K562 (cell line): ENCODE measurements around the gene MMS22L. TPM values are rescaled to one million over a fixed set of nuclear protein-coding genes. Genes with fewer than 3 reads are reported as not detected.

Experiments used
- ATAC-seq: fragments of 200-7000 bp; cut with Tn5 transposase; 3 replicates; pipeline ENCODE4 v1.9.1; 2020; ENCODE audit warnings: moderate library complexity
- BruUV-seq: library from RNA; stranded (reverse); fragments of 400-500 nt; replicated peaks from 2 replicates; lab custom pipeline; 2021; lab: Mats Ljungman, UMichigan
- CTCF ChIA-PET: fragments of 300-600 bp; formaldehyde crosslinking; extraction: SDS; loops from one replicate; lab custom pipeline; 2021; ENCODE audit warnings: low intra/inter-chr PET ratio; lab: Yijun Ruan, JAX
- POLR2A ChIA-PET: fragments of 300-600, 350-650 bp; sonication (Branson Sonifier 250); formaldehyde crosslinking; extraction: SDS; loops from one replicate; lab custom pipeline; 2021; ENCODE audit warnings: antibody characterized with exemption, inconsistent platforms; lab: Yijun Ruan, JAX
- DNase-seq, 4 experiments: peaks; one replicate each; pipeline versions ENCODE4 v3.0.0 to v3.0.0-alpha.2; 2011 to 2018; ENCODE audit warnings: low spot score in 3 of 4, mixed read lengths in 3 of 4; ENCODE audit errors: extremely low read depth in 1 of 4
- FAIRE-seq: peaks from 2 replicates; lab custom pipeline; 2011; peaks lifted over from hg19 to GRCh38; lab: Jason Lieb, UNC
- H2AFZ ChIP-seq: 2 replicates; pipeline ENCODE4 v1.6.0; 2011; ENCODE audit warnings: low read depth, low read length, control low read depth, inconsistent platforms
- H3K27ac ChIP-seq: fragments of 200-600 bp; 3 replicates; pipeline ENCODE4 v1.8.0; 2011; ENCODE audit warnings: low read depth, mild to moderate bottlenecking, control low read depth, inconsistent platforms, low read length, moderate library complexity, mixed read lengths; ENCODE audit errors: extremely low read depth
- H3K27me3 ChIP-seq, 2 experiments: fragments of 300-600 bp in 1 of 2; 2 replicates in 1 of 2; 3 replicates in 1 of 2; pipeline versions ENCODE4 v1.6.0 to v1.8.0; 2011; ENCODE audit warnings: inconsistent platforms in 2 of 2, low read length in 2 of 2, mild to moderate bottlenecking in 1 of 2, mixed read lengths in 1 of 2, moderate library complexity in 1 of 2; ENCODE audit not compliant: control insufficient read depth in 2 of 2, insufficient read depth in 2 of 2
- H3K36me3 ChIP-seq: fragments of 300-600 bp; 3 replicates; pipeline ENCODE4 v1.8.0; 2011; ENCODE audit warnings: mild to moderate bottlenecking, low read length, inconsistent platforms; ENCODE audit not compliant: control insufficient read depth, insufficient read depth
- H3K4me1 ChIP-seq, 2 experiments: fragments of 200-600 bp in 1 of 2; replicated peaks in 1 of 2; 2 replicates in 1 of 2; 3 replicates in 1 of 2; pipeline versions ENCODE4 v1.5.1 to v1.8.0; 2011; ENCODE audit warnings: inconsistent platforms in 2 of 2, low read length in 2 of 2, mild to moderate bottlenecking in 1 of 2, mixed read lengths in 1 of 2, moderate library complexity in 1 of 2; ENCODE audit not compliant: control insufficient read depth in 2 of 2, insufficient read depth in 2 of 2
- H3K4me2 ChIP-seq: 2 replicates; pipeline ENCODE4 v1.6.1; 2011; ENCODE audit warnings: low read length, control low read depth, inconsistent platforms, mixed read lengths; ENCODE audit not compliant: insufficient read depth
- H3K4me3 ChIP-seq: fragments of 200-600 bp; sonication (generic), shearing (Covaris generic); 2 replicates; pipeline ENCODE4 v1.5.1; 2016; ENCODE audit warnings: control low read depth, inconsistent platforms
- H3K79me2 ChIP-seq: fragments of 200-600 bp; 3 replicates; pipeline ENCODE4 v1.8.0; 2011; ENCODE audit warnings: low read length, inconsistent platforms; ENCODE audit not compliant: control insufficient read depth, insufficient read depth
- H3K9ac ChIP-seq, 2 experiments: 2 replicates each; pipeline versions ENCODE4 v1.6.0 to v1.6.1; 2011; ENCODE audit warnings: low read depth in 2 of 2, low read length in 2 of 2, control low read depth in 1 of 2, inconsistent platforms in 1 of 2, mild to moderate bottlenecking in 1 of 2, mixed read lengths in 1 of 2; ENCODE audit not compliant: insufficient read depth in 1 of 2
- H3K9me1 ChIP-seq: one replicate; pipeline ENCODE4 v1.6.0; 2011; ENCODE audit warnings: inconsistent platforms, mild to moderate bottlenecking, low read length, moderate library complexity; ENCODE audit not compliant: control insufficient read depth, insufficient read depth
- H3K9me3 ChIP-seq: replicated peaks from 2 replicates; pipeline ENCODE4 v1.5.1; 2011; ENCODE audit warnings: low read depth, low read length, inconsistent platforms; ENCODE audit not compliant: control insufficient read depth, insufficient read depth
- H4K20me1 ChIP-seq: replicated peaks from 2 replicates; pipeline ENCODE4 v1.6.1; 2011; ENCODE audit warnings: low read length, inconsistent platforms, mixed read lengths; ENCODE audit not compliant: control insufficient read depth, insufficient read depth
- ARID1B ChIP-seq: fragments of 450-650 bp; IDR thresholded peaks from 2 replicates; pipeline ENCODE4 v1.6.1; 2016; ENCODE audit warnings: antibody characterized with exemption, mild to moderate bottlenecking, inconsistent platforms
- BRD4 ChIP-seq: fragments of 200-600 bp; sonication (generic); IDR thresholded peaks from 2 replicates; pipeline ENCODE4 v1.6.1; 2017; ENCODE audit warnings: inconsistent platforms
- CBFB ChIP-seq: sonication (generic); formaldehyde crosslinking; IDR thresholded peaks from 2 replicates; pipeline ENCODE4 v1.4.0; 2020; ENCODE audit warnings: mild to moderate bottlenecking, missing genetic modification reagents
- CC2D1A ChIP-seq: fragments of 450-650 bp; IDR thresholded peaks from 2 replicates; pipeline ENCODE4 v1.6.1; 2017; ENCODE audit warnings: mild to moderate bottlenecking
- IRF2 ChIP-seq: sonication (generic); formaldehyde crosslinking; IDR thresholded peaks from 2 replicates; pipeline ENCODE4 v1.8.1; 2022; ENCODE audit warnings: mild to moderate bottlenecking, missing genetic modification reagents
- MAFK ChIP-seq: IDR thresholded peaks from 2 replicates; pipeline ENCODE4 v1.6.1; 2011; ENCODE audit warnings: low read length, improper control_type of control experiment
- ZNF311 ChIP-seq: fragments of 250-450 bp; sonication (Bioruptor Pico); IDR thresholded peaks from 2 replicates; pipeline ENCODE4 v1.4.0; 2020; ENCODE audit warnings: mild to moderate bottlenecking, moderate library complexity
- ZNF316 ChIP-seq: fragments of 450-650 bp; IDR thresholded peaks from 2 replicates; pipeline ENCODE4 v1.6.1; 2016
- WGBS: fragments of 100-300 bp; shearing (Covaris generic); methylation state at CpG from one replicate; pipeline ENCODE4 v1.1.6; 2016; ENCODE audit warnings: low coverage, mixed read lengths; ENCODE audit not compliant: insufficient coverage; ENCODE audit errors: missing lambda C conversion rate; 5-methylcytosine and 5-hydroxymethylcytosine counted together
- in situ Hi-C: fragments of 300-500 bp; cut with MboI; formaldehyde crosslinking; loops from 4 replicates; pipeline ENCODE4 v1.15.0; 2018; ENCODE audit warnings: inconsistent platforms, mixed read lengths
- intact Hi-C: fragments of 100-400 bp; cut with micrococcal nuclease; formaldehyde crosslinking; loops from 2 replicates; pipeline ENCODE4 v1.14.2; 2022
- polyA plus RNA-seq, 8 experiments: library from polyadenylated mRNA; depleted of rRNA in 4 of 8; stranded (reverse) in 5 of 8; unstranded in 3 of 8; fragments of >200 nt; fragmentation: Nextera tagmentation in 2 of 8; fragmentation: Illumina TruSeq in 1 of 8; extraction: Ambion mirVana in 2 of 8; extraction: Trizol in 1 of 8; gene quantifications; 2 replicates each; pipeline versions ENCODE4 v1.2.1 to v1.2.3, GENCODE V29; 2011 to 2014; ENCODE audit warnings: inconsistent platforms in 1 of 8, missing spikeins in 1 of 8
- total RNA-seq, 7 experiments: library from RNA; depleted of rRNA in 6 of 7; stranded (reverse); fragments of >200 nt in 6 of 7; fragmentation: Illumina TruSeq in 2 of 7; extraction: Trizol in 2 of 7; gene quantifications; 2 replicates each; pipeline versions ENCODE4 v1.2.1 to v1.2.3, GENCODE V29; 2011 to 2021; ENCODE audit warnings: low replicate concordance in 1 of 7

Gene MMS22L
- total and polyA plus RNA-seq, 9 of the 15 experiments (the other 6 are each of a cell fraction or from before 2014, with no cell fraction given), result 13.0 to 59.5 (median 26.9) TPM

- POLR2A ChIA-PET, result no interaction called here
- Histone ChIP-seq H3K27me3 (no peaks in the 10 kb centered on the region), H3K27ac (no peak overlapping the region), H4K20me1 (no peaks in the 10 kb centered on the region), H3K9me3 (no peaks in the 10 kb centered on the region), H3K79me2 (peaks cover 34% of the 10 kb centered on the region), H3K4me3 (no peak overlapping the region), H3K9ac (no peak overlapping the region), H3K36me3 (peaks cover 91% of the 10 kb centered on the region), H3K4me1 (no peaks in the 10 kb centered on the region), H3K4me2 (no peak overlapping the region), H3K9me1 (no peaks in the 10 kb centered on the region), H2AFZ (no peak overlapping the region)
- in situ Hi-C loops, result no loop called here
- intact Hi-C loops, result no loop called here
- peak; percentile 69 for TF ChIP-seq ZNF316
- no peak for TF ChIP-seq ARID1B
- TF ChIP-seq BRD4, result no peak
- no peak for TF ChIP-seq ZNF311 (CRISPR knock-in tag)
- TF ChIP-seq CBFB (CRISPR knock-in tag), result no peak
- TF ChIP-seq MAFK, result 0 out of 2 replicates have a peak, but pooled peaks have one; percentile 7
- TF ChIP-seq CC2D1A, result no peak
- WGBS, result 74% methylated on average over 3 of the region's 4 CpGs
- CTCF ChIA-PET, result no interaction called here
- FAIRE-seq, result no peak
- BruUV-seq, result no TSS peak
- ATAC-seq, result no peak
- no peak for DNase-seq
These were observed 7.2 kb downstream of the MMS22L start for GRCh38 chr6:97275804-97276203.

DNA sequence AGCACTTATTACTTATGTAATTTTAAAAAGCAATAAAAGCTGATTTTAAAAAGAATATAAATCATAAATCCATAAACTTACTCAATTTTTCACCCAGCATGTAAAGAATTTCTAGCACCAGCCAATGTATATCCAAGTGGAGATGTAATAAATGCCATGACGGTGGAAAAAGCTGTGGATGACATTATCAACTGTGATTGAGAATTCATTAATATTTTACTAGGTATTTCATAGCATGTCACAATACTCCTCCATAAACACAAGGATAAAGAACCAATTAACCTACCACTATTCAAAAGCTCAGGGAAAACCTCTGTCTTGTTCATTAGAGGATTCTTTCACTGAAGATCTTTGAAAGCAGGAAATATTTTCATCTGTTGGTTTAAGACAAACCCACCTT is 13.2 kb downstream of the MMS22L start:
- no TSS peak for BruUV-seq
- Histone ChIP-seq H3K4me1 (no peaks in the 10 kb centered on the region), H3K79me2 (peaks cover 5% of the 10 kb centered on the region; the same call in 1 of the 3 replicates), H3K27me3 (no peaks in the 10 kb centered on the region), H4K20me1 (no peaks in the 10 kb centered on the region), H3K36me3 (peaks cover 91% of the 10 kb centered on the region), H2AFZ (no peak overlapping the region)
- intact Hi-C loops, result no loop called here
- 100% methylated on average over 1 of the region's 1 CpG for WGBS
- ATAC-seq (no peak), DNase-seq (no peak)
- POLR2A ChIA-PET, result interaction anchor here (0.8 kb wide), 1 partner anchor 9 kb away, joined by 3 read pairs; no protein-coding TSS in a partner anchor
- CTCF ChIA-PET, result no interaction called here
- in situ Hi-C loops, result no loop called here
- no peak for TF ChIP-seq IRF2 (CRISPR knock-in tag)
- TF ChIP-seq, all 486 proteins: peak for 0
- H3K27ac ChIP-seq, result no peak overlapping the region
- no peak overlapping the region for H3K4me2 ChIP-seq
- H3K9me3 ChIP-seq, result no peaks in the 10 kb centered on the region
- H3K9me1 ChIP-seq, result no peaks in the 10 kb centered on the region
- no peak for FAIRE-seq
- H3K4me3 ChIP-seq, result no peak overlapping the region
- H3K9ac ChIP-seq, result no peak overlapping the region
